T-helper 1 cell treated with Interleukin-12 subunit alpha and Interleukin-12 subunit beta and Interleukin-4 antibody, amounts not matched to agents 30 ng/mL and 1 ng/mL, for 36 hours (primary cell): ENCODE measurements around the gene ALG11. TPM values are rescaled to one million over a fixed set of nuclear protein-coding genes. Genes with fewer than 3 reads are reported as not detected.
"Not testable (repeated sequence)": the region's sequence is repeated elsewhere in the genome, so short reads cannot be mapped to it uniquely, and the experiment has no call there.

ENCODE experiments used
- intact Hi-C: fragments of 100-400 bp; cut with micrococcal nuclease; formaldehyde crosslinking; loops from one replicate; pipeline ENCODE4 v1.15.1; 2024
- total RNA-seq: library from RNA; stranded (reverse); gene quantifications from 2 replicates; pipeline ENCODE4 v1.2.3, GENCODE V29; 2022

Gene ALG11
- total RNA-seq, 1 donor from 2014 or later, result 31.9 TPM

- intact Hi-C loops, result no loop called here
Observed at GRCh38 chr13:52026246-52026626, 14.0 kb downstream of the ALG11 start.

GRCh38 chr13:52027832-52028231, 15.6 kb downstream of the ALG11 start:
- intact Hi-C loops, result no loop called here

- intact Hi-C loops, result no loop called here
Observed at GRCh38 chr13:52029569-52029968, 17.4 kb downstream of the ALG11 start.

- intact Hi-C loops, result not testable (repeated sequence)
Observed at GRCh38 chr13:52030401-52030800, 18.2 kb downstream of the ALG11 start.

GRCh38 chr13:52033039-52033438, 20.8 kb downstream of the ALG11 start:
- intact Hi-C loops, result no loop called here

- intact Hi-C loops, result no loop called here
Observed at GRCh38 chr13:52034616-52035226, 22.5 kb downstream of the ALG11 start.

GRCh38 chr13:52036037-52036436, 23.8 kb downstream of the ALG11 start:
- intact Hi-C loops, result no loop called here

GRCh38 chr13:52043675-52044074, 31.5 kb downstream of the ALG11 start:
- intact Hi-C loops, result no loop called here

- intact Hi-C loops, result no loop called here
Observed at GRCh38 chr13:52047463-52047862, 35.3 kb downstream of the ALG11 start.

GRCh38 chr13:52048516-52048915, 36.3 kb downstream of the ALG11 start:
- intact Hi-C loops, result no loop called here

GRCh38 chr13:52051400-52051799, 39.2 kb downstream of the ALG11 start:
- intact Hi-C loops, result no loop called here

- intact Hi-C loops, result no loop called here
Observed at GRCh38 chr13:52053460-52053859, 41.3 kb downstream of the ALG11 start.

- intact Hi-C loops, result not testable (repeated sequence)
Observed at GRCh38 chr13:52061064-52061463, 48.9 kb downstream of the ALG11 start.

- intact Hi-C loops, result no loop called here
Observed at GRCh38 chr13:52061587-52061986, 49.4 kb downstream of the ALG11 start.

GRCh38 chr13:52067237-52067636, 55.0 kb downstream of the ALG11 start:
- intact Hi-C loops, result no loop called here

- intact Hi-C loops, result loop anchor here (1.0 to 2.0 kb wide), 3 partner anchors 56 to 123 kb away; partner anchors contain the start of gene ALG11
Observed at GRCh38 chr13:52070929-52071523, 58.8 kb downstream of the ALG11 start.

Other genes with a start within 250 kb of the ALG11 start
- 5.3 and 5.6 TPM in 2 replicates for gene DHRS12, start 208.2 kb upstream of the ALG11 start, total RNA-seq
- 0.34 TPM in 1 of 2 replicates, not detected in the other for gene TMEM272, start 167.2 kb upstream of the ALG11 start, total RNA-seq
- gene CCDC70, start 150.4 kb upstream of the ALG11 start, total RNA-seq, result not detected in 2 replicates
- 0.34 and 1.0 TPM in 2 replicates for gene ATP7B, start 948 bp upstream of the ALG11 start, total RNA-seq
- 14.0 and 14.4 TPM in 2 replicates for gene UTP14C, start 12.3 kb downstream of the ALG11 start, total RNA-seq
- 0.15 TPM in 1 of 2 replicates, not detected in the other for gene NEK5, start 116.7 kb downstream of the ALG11 start, total RNA-seq
- 8.6 and 9.0 TPM in 2 replicates for gene NEK3, start 147.2 kb downstream of the ALG11 start, total RNA-seq